Stromal cell of bone marrow (primary cell): Measurements from ENCODE around the gene SLC10A3.

Source experiments
- DNase-seq: peaks from one replicate; pipeline ENCODE4 v3.0.0-alpha.2; 2012; ENCODE audit warnings: low read depth

SLC10A3 gene

GRCh38 chrX:154437971-154438893, 52.2 kb downstream of the SLC10A3 start:
- no peak for DNase-seq
